GM19328 (cell line): ENCODE results near the gene GGA1.
A peak's percentile ranks its signal among the peaks of the same experiment; 100 is the strongest.

Experiments
- ATAC-seq: cut with Tn5 transposase; IDR thresholded peaks from one replicate; pipeline ENCODE4 v1.9.1; 2021; ENCODE audit warnings: mild to moderate bottlenecking, moderate library complexity; ENCODE audit not compliant: unreplicated experiment

The GGA1 gene, protein sequence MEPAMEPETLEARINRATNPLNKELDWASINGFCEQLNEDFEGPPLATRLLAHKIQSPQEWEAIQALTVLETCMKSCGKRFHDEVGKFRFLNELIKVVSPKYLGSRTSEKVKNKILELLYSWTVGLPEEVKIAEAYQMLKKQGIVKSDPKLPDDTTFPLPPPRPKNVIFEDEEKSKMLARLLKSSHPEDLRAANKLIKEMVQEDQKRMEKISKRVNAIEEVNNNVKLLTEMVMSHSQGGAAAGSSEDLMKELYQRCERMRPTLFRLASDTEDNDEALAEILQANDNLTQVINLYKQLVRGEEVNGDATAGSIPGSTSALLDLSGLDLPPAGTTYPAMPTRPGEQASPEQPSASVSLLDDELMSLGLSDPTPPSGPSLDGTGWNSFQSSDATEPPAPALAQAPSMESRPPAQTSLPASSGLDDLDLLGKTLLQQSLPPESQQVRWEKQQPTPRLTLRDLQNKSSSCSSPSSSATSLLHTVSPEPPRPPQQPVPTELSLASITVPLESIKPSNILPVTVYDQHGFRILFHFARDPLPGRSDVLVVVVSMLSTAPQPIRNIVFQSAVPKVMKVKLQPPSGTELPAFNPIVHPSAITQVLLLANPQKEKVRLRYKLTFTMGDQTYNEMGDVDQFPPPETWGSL

DNA sequence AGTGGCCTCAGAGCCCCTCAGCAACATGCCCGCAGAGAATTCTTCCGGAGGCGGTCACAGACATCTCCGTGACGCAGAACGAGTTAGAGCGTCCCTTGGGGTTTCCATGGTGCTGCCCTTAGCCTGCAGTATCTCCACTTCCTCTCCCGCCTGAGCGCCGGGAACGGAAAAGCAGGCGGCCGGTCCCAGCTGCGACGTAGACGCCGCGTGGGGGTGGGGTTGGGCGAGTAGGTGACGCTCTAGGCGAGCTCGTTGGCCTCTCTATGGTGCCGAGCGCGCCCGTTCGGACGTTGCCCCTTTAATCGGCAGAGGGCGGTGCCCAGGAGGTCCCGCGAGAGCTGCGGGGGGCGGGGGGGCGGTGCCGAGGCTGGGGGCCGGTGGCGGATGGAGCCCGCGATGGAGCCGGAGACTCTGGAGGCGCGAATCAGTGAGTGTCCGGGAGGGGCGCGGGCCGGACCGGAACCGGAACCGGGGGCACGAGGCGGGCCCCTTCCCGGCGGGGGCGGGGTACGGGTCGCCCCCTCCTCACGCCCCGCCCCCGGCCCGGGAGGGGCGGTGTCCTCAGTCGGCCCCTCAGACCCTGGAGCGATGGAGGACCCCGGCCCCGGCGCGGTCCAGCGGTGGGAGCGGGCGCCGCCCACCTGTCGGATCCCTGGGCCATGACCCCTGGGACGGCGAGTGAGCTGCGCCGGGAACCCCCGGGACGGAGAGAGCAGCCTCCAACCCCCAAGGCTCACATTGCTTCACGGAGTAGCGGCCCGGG lies at the start of gene GGA1:
Gene GGA1 (plus strand): TSS at position 358 of the 763 bp plus-strand sequence. CDS start 27 bp downstream, at position 385.
- ATAC-seq = peak; percentile 74

DNA sequence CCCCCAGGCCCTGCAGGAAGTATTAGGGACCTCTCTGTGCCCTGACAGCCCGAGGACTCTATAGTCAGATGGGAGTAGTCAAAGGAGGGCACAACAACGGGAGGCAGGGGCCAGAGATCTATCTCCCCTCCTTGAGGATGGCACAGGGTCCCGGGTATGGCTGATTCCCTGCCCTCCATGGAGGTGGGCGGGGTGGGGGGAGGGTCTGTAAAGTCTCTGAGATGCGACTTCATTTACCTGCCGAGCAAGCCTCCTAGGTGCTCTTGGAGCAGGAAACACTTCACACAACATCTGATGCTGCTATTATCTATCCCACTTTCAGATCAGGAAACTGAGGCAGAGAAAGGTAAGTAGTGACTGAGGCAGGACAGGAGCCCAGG lies 49.1 kb upstream of the GGA1 start:
- no peak for ATAC-seq

DNA sequence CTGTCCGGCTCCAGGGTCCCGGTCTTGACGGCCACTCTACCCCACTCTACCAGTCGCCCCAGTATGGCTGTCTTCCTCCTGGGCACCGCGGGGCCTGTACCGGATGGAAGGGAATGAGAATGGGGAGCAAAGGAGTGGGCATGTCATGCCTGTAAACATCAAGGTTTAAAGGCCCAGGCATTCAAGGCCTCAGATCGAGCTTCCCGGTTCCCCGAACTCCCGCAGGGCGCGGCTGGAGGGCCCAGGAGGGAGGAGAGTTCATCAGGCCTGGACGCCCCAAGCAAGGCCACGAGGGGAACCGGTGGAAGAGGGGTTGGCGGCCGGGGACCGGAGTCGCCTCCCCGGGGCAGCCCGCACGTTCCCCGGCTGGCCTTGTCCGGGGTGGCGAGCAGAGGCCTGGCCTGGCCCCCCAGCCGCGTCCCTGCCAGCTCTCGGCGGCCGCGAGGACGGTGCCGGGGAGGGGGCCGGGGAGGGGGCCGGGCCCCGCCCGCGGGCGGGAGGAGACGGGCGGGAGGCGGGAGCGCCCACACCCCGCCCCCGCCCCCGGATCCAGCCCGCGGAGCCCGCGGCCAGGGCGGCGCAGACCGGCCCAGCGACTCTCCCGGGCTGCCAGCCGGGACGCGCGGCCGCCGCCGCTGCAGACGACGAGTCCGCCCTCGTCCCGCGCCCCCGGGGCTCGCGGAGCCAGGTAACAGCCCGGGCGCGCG lies 48.6 kb upstream of the GGA1 start, which contains the start of gene CDC42EP1:
Gene CDC42EP1 (plus strand): TSS at position 580 of the 707 bp plus-strand sequence. CDS start 5,870 bp downstream, outside the sequence.
- ATAC-seq = no peak

DNA sequence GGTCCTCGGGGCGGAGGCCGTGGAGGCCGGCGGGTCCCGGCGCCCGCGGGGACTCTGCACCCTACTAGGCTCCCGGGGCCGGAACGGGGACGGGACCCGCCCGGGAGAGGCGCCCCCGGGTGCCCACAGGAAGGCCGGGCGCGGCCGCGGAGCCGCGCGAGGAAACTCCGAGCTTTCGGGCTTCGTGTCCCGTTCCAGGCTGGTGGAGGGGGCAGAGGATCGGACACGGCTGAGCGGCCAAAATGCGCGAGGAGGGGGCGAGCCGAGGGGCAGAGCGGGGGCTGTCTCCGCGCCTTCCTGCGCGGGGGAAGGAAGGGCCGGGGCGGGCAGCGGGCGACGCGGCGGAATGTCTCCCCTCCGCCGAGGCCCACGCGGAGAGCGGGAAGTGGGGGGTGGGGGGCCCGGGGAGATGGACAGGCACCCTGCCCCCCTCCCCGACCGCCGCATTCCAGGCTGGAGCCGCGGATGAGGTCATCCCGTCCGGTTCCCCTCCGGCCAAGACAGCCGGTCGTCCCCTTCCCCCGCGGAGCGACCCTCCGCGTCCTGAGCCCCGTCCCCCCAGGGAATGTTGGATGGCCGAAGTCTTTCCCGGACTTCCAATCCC lies 47.9 kb upstream of the GGA1 start:
- ATAC-seq = no peak

DNA sequence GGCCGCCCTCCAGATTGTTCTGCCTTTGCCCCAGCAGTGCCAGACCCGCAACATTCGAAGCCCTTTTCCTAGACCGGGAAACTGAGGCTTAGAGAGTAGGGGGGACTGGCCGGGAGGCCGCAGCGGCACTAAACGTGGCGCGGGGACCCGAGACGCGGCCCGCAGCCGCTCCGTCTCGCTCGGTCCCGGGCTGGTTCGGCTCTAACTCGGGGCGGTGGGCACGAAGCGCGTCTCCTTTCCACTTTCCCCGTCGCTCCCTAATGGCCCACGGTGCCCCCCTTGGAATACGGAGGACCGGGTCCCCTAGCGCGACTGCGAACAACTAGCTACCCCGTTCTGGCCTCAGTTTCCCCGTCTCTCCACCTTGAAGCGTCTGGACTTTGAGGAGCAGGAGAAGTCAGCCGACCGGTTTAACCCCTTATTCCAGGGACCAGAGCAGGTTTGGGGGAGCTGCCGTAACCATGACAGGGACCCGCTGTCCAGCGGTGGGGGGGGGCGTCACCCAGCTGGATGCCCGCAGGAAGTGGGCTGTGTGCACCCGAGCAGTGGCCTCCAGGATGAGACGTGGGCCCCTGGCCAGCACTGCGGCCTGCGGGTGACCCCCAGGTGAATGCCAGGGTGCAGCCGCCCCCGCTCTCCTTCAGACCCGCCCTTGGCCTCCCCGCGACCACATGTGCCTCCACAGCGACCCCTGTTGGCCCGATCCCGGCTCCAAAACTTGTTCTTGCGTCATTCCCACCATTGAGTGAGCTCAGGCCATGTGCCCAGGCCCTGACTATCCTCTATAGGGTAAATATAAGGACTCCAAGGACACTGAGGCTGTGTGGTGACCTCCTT lies 47.2 kb upstream of the GGA1 start:
- no peak for ATAC-seq

DNA sequence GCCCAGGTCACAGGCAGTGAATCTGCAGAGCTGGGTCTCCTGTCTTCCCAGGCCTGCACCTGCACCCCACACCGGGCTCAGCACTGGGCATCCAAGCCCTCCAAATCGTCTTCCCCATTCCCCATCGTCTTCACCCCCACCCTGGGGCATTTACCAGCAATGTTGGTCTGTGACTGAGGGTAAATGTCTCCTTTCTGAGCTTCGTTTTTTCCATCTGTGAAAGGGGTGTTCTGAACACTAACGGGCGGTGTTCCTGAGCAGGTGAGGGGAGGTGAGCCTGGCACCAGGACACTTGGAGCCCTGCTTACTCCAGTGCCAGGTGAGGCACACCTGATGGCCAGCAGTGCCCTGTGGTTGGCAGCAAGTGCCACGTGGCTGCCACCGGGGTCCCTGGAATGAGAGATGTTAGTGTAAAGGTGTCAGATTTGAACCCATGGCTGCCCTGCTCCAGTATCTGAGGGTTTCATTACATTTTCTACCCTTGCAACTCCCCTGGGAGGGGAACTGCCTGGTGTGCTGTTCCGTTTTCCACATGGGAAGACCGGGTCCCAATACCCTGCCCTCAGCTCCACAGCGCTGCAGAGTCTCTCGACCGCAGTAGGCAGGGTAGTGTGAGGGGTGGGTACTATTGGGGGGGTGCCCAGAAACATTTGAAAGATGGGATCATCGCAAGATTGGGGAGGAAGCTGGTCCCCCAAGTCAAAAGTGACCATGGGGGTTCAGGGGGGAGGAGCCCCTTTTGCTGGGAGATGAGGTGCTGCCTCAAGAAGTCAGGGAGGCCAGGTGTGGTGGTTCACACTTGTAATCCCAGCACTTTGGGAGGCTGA lies 46.4 kb upstream of the GGA1 start:
- no peak for ATAC-seq

DNA sequence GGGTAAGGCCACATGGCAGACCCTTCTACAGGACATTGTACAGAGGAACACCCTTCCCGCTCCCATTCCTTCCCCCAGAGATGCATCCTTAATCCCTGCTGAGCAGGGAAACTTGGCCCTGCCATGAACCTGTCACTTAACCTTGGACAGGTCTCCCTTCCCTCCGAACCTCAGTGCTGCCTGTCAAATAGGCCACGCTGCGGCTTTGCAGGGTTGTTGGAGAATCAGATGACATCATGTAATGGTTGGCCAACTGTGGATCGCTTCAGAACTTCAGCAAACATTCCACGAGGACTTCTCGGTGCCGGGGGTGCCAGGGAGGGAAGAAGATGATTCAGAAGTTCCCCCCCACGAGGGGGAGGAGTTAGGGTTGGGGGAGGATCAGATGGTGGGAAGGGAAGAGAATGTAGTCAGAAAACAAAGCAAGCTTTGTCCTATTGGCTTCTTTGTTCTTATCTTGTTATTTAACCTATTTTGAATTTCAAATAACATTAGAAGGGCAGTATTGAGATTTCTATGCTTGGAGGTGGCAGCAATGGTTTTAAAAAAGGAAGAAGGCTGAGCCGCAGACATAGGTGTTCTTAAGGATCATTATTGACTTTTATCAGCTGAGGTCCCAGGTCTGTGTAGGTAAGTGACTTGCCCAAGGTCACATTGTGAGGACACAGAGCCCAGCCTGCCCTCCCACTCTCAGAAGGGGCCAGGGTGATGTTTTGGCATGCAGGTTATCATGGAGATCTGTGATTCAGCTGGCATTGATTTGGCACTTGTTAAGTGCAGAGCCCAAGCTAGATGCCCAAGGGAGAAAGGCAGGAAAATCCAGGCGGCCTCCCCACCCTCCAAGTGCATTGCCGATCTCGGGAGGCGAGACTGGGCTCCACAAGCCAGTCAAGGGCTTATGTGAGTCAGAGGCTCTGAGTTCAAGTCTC lies 45.2 kb upstream of the GGA1 start:
- no peak for ATAC-seq

DNA sequence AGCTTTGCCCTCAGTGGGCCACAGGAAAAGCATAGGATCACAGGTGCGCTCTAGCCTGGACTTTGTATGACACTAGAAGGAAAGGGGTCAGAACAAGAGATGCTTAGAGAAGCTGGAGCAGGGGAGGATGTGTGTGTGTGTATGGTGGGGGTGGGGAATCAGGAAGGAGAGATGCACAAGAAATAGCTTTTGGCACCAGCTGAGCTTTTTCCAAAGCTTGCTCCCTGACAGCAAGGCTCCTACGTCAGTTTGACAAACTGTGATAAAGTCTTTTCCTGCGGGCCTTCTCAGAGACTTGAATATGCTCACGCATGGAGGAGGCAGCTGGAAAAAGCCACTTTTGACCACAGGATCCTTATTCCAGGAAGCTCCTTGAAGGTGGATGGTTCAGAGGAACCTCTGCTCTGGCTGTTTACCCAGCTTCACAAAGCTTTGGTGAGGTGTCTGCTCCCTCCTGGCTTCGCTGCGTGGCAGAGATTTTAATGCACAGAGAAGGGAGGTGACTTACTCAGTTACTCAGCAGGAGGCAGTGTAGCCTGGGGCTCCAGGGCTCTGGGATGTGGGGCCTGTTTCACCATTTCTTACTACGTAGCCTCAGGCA lies 44.4 kb upstream of the GGA1 start:
- ATAC-seq = no peak

DNA sequence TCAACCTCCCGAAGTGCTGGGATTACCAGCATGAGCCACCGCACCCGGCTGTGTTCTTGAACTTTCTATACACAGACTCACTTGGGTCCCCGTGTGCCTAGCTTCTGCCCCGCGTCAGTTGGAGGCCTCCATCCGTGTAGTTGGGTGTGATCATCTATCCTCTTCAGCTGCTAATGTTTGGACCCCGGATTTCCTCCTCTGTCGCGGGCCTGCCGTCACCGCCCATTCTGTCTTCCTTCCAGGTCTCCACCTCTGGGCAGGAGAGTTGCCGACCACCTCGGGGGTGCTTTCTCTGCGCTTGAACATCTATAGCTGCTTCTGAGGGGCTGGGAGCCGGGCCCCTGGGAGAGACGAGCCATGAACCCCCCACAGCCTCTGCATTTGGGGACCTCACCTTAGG lies 42.8 kb upstream of the GGA1 start:
- ATAC-seq = no peak

DNA sequence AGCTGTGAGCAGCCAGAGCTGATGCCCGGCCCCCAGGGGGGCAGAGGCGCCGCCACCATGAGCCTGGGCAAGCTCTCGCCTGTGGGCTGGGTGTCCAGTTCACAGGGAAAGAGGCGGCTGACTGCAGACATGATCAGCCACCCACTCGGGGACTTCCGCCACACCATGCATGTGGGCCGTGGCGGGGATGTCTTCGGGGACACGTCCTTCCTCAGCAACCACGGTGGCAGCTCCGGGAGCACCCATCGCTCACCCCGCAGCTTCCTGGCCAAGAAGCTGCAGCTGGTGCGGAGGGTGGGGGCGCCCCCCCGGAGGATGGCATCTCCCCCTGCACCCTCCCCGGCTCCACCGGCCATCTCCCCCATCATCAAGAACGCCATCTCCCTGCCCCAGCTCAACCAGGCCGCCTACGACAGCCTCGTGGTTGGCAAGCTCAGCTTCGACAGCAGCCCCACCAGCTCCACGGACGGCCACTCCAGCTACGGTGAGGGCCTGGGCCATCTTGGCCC lies 42.3 kb upstream of the GGA1 start:
- ATAC-seq = no peak

DNA sequence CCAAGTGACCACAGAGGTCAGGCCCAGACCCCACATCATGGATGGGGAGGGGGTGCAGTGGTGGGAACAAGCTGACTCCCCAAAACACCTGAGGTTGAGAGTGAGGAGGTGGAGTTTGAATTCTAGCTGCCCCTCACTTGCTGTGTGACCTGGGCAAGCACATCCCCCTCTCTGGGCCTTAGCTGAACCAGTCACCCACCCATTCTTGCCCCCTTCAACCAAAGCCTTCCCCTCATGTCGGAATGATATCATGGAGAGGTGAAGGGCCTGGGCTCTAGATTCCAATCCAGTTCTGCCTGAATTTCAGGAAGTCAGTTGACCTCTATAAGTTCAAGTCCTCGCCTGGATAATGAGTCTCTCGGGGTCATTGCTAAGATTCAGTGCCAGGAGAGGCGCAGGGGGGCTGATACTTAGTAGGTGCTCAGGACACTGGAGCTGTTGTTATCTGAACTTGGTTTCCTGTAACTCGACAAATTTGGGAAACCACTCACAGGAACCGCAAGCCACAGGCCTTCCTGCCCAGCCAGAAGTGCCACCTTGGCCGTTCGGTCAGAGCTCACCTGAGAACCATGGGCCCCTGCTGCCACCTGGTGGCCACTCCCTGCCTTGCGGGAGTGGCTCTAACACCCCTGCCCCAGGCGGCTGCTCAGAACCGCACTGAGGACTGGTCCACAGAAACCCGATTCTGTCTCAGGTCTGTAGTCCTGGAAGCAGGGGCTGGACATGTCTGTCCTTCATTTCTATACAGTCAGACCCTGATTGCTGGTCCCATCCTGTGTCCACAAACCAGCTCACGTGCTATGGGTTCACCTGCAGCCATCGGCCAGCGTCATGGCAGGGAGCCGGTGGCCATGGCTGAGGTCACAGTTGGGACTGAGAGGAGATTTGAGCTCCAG lies 41.5 kb upstream of the GGA1 start:
- no peak for ATAC-seq

DNA sequence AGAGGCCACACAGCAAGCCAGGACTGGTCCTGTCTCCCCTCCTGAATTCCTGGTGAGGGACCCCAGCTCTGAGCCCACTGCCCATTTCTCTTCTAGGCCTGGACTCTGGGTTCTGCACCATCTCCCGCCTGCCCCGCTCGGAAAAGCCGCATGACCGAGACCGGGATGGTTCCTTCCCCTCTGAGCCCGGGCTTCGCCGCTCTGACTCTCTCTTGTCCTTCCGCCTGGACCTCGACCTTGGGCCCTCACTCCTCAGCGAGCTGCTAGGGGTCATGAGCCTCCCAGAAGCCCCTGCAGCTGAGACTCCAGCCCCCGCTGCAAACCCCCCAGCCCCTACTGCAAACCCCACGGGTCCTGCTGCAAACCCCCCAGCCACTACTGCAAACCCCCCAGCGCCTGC lies 40.6 kb upstream of the GGA1 start:
- ATAC-seq = no peak

DNA sequence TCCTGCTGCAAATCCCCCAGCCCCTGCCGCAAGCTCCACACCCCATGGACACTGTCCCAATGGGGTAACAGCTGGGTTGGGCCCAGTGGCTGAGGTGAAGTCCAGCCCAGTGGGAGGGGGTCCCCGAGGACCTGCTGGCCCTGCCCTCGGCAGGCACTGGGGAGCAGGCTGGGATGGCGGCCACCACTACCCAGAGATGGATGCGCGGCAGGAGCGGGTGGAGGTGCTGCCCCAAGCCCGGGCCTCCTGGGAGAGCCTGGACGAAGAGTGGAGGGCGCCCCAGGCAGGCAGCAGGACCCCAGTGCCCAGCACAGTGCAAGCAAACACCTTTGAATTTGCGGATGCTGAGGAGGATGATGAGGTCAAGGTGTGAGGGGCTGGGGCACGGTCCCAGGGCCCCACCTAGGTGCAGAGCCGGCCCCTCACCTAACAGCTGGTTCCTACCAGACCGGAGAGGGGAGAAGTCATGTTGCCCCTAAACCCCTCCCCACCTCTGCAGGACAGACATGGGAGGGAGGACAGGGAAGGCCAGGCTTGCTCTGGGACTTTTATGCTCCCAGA lies 40.1 kb upstream of the GGA1 start:
- ATAC-seq = no peak

DNA sequence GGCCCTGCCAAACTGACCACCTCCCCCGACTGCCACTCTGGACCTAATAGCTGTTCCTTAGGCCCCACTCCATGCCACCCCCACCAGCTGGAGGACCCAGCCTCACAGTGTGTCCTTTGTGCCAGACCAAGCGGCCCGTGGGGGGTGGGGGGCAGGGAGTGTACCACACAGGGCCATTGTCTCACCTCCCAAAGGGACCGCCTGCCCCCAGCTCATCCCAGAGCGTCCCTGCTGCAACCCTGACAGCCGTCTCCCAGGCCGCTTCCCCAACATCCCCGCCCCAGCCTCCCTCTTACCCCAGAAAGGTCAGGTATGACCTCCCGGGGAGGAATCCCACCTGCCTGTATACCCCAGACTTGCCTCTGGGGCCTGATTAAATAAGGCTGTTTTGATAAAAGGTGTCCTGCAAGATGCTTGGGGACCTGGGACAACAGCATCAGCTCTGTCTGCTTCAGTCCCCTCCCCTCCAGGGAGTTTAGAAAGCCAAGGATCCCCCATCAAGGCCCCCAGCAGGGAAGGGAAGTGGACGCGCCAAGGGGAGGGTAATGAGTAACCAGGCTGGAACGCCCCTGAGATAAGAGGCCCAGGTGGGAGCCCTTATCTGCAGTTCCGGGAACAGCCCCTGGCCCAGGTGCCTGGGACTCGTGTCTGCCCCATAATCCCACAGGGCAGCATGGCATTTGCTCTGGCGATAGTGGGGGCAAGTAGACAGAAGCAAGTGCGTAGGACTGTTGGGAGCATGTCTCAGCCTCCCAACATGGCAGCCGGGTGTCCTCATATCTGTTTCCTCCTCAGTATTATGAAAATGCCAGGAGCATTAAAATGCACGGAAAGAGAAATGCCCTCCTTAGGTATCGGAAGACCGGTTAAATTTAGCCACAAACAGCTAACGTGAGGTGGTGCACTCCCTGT lies 39.4 kb upstream of the GGA1 start:
- ATAC-seq = no peak
